HG03457 (cell line): ENCODE measurements around the gene PDGFA.

Experiments
- ATAC-seq: cut with Tn5 transposase; IDR thresholded peaks from one replicate; pipeline ENCODE4 v1.9.1; 2021; ENCODE audit warnings: moderate number of reproducible peaks; ENCODE audit not compliant: unreplicated experiment

PDGFA gene

DNA sequence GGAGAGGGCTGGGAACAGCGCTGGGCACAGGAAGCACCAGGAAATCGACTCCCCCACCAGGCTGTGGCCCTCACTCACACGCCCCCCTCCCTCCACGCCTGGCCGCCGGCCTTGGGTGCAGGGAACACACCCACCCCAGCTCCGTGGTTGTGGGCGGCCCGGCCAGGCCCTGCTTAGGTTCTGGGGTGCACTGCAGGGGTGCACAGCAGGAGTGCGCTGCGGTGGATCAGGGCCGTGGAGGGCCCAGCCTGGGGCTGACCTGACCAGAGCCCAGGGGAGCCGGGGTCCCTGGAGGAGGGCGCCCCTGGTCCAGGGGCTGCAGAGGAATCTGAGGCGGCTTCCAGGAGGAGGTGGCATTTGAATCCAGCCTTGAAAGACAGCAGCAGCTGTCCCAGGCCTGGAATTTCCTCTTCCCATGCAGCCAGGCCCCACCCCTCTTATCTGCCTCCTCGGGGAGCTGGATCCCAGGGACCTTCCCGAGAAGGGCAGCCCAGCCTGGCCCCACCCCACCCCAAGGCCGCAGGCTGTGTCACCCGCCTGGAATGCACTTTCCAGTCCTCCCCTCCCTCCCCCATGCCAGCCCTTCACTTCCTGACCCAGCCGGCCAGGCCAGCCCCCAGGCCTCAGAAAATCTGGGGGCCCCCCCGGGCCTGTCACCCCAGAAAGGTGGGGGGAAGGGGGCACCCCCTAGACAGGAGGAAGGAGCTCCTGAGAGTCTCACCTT is 18.4 kb upstream of the PDGFA start:
- ATAC-seq, result no peak

DNA sequence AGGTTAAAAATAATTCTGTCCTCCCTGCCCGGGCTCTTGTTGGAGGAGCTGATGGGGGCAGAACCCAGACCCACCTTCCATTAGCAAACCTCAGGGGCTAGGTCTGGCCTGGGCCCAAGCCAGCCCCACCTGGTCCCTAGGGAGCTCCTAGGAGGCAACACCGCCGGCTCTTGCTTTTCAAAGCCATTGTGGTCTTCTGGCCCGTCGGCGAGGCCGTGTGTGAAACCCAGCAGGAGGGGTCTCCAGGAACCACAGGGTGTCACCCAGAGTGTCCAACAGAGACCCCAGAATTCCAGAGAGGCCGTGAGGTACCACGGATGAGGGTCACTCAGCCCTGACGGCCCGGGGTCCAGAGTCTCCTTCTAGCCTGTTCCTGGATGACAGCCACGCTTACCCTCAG is 16.6 kb upstream of the PDGFA start:
- ATAC-seq, result no peak

DNA sequence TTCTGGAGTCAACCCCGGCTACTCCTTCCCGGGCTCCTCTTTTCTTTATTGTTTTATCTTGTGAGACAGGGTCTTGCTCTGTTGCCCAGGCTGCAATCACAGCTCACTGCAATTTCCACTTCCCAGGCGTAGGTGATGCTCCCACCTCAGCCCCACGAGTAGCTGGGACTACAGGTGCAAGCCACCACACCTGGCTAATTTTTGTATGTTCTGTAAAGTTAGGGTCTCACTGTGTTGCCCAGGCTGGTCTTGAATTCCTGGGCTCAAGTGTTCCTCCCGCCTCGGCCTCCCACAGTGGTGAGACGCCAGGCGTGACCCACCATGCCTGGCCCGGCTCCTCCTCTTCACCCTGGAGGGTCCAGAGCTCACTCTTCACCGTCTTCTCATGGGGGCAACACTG is 15.3 kb upstream of the PDGFA start:
- ATAC-seq, result no peak

DNA sequence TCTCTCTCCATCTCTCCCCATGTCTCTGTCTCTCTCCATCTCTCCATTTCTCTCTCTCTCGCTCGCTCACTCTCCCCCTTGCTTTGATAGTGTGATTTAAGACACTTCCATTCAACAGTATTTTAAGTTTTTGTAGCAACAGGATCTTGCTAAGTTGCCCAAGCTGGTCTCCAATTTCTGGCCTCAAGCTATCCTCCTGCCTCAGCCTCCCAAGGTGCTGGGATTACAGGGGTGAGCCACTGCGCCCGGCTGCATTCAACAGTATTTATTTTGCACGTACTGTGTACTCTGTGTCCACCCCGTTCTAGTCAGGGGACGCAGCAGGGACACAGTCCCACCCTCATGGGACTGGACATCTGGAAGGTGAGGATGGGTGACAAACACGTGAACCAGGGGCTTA is 14.4 kb upstream of the PDGFA start:
- no peak for ATAC-seq

DNA sequence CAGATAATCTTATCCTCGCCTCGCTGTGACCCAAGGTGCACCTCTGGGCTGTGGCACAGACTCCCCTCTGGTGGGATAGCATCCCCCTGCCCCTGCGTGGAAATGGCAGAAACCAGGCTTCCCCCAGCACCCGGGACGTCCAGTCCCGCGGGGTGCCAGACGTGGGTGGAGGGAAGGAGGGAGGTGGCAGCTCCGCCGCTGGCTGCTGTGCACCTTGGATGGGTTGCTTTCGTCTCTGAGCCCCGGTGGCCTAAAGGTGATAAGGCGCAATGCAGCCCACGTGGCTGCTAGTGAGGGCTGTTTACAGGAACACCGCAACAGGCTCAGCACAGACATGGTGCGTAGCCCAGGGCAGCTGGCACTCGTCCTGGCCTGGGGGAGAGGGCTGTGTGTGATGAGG is 13.6 kb upstream of the PDGFA start:
- ATAC-seq, result no peak

DNA sequence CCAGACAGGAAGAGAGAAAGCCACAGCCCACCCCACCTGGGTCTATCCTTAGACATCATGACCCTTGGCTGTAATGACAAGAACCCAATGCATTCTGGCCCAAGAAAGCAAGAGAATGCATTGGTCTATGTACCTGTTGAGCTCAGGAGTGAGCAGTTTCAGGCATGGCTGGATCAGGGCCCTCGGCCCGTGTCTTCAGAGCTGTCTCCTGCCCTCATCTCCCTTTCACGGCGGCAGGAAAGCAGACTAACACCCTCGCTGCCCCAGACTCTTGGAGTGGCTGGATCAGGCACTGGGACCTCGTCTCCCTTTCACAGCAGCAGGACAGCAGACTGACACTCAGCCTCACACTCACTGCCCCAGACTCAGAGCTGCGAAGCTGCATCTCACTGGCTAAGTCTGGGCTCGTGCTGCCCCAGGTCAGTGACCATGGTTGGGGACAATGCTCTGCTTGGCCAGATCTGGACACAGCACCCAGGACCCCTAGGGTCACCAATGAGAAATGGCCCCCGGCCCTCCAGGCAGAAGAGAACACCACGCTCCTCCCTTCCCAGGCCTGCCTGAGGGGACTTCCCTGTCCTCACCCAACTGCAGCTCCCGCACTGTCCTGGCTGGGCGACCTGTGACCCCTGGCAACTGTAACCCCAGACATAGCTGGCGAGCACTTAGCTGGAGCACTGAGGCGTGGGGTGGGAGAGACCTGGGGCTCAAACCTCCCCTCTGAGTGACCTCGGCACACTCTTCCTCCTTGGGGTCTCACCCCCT is 12.9 kb upstream of the PDGFA start:
- ATAC-seq, result no peak

DNA sequence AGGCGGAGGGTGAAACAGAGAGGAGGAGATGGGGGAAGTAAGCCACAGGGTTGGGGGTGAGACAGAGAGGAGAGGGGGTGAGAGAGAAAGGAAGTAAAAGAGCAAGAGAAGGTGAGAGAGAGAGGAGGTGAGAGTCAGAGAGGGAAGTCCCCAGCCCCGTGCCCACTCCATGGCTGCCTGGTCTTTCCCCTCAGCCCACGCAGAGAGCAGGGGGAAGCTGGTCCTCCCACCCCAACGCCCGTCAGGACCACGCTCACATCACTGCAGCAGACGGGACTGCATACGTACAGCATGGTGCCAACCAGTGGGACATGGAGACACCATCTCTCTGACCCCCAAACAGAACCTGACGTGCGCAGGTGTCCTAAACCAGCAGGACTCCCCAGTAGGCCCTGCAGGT is 12.1 kb upstream of the PDGFA start:
- no peak for ATAC-seq

DNA sequence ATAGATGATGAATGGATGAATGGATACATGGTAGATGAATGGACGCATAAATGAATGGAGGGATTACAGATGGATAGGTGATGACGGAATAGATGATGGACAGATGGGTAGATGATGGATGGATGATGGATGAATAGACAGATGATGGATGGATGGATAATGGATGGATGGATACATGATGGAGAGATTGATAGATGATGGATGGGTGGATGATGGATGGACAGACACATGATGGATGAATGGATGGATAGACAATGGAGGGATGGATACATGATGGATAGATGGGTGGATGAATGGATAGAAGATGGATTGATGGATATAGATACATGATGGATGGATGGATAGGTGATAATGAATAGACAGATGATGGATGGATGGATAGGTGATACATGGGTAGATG is 8.8 kb upstream of the PDGFA start:
- no peak for ATAC-seq

DNA sequence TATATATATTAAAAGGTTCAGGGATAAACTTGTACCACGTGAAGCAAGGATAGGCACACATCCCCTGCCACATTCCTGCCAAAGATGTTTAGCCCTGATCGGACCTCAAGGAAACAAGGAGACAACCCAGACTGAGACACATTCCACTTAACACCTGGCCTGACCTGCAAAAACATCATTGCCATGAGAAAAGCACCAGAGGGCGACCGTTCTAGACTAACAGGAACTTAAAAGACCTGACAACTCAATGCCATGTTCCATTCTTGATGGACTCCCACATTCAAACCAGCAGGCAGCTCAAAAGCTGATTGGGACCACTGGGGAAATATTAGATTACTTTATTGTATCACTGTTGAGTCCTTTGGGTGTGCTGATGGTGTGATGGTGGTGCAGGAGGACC is 8.1 kb upstream of the PDGFA start:
- no peak for ATAC-seq

DNA sequence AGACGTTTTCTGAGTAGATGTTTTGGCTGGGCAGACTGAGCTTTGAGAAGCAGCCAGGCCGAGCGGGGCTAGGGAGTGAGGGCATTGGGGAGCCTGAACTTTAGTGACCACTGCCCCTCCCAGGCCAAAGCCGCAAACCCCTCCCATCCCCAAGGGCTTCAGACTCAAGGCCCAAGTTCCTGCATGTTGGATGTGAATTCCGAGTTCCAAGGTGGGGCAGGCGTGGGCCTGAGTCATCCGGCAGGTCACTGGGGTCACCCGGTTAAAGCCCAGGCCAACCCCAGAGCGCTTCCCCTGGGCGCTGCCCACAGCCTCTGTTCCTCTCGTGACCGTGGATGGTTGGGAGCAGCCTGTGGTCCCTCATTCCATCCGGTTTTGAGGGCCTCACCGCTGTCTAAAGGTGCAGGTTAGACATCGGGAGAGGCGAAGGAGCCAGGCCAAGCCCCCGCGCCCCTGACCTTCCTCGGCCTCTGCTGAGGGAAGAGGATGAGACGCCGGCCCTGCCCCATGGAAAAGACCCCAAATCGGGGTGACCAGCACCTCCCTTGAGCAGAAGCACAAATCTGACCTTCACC is 6.9 kb upstream of the PDGFA start:
- no peak for ATAC-seq

DNA sequence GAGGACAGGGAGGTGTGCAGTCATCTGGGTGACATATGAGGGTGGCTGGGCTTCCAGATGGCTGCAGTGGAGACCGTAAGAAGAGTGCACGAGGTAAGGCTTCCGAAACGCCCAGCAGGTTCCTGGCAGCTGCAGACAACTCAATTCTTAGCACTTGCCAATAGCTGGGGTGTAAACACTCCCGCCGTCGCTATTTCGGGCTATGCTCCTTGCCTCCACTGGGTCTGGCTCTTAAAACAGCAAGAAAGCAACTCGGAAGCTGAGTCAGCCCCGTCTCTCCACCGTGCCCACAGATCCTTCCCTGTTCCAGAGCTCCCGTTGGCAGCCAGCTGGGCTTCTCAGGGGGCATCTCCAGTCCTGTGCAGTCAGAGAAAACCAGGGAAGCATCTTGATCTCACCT is 6.1 kb upstream of the PDGFA start:
- no peak for ATAC-seq

DNA sequence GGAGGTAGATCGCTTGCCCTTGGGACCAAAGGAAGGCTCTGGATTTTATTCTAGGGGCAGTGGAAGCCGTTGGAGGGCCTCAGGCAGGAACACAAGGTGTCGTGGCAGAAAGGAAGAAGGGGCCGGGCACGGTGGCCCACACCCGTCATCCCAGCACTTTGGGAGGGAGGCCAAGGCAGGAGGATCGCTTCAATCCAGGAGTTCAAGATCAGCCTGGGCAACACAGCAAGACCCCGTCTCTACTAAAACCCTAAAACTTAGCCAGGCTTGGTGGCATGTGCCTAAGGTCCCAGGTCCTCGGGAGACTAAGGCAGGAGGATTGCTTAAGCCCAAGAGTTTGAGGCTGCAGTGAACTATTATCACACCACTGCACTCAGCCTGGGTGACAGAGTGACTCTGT is 5.2 kb upstream of the PDGFA start:
- no peak for ATAC-seq

DNA sequence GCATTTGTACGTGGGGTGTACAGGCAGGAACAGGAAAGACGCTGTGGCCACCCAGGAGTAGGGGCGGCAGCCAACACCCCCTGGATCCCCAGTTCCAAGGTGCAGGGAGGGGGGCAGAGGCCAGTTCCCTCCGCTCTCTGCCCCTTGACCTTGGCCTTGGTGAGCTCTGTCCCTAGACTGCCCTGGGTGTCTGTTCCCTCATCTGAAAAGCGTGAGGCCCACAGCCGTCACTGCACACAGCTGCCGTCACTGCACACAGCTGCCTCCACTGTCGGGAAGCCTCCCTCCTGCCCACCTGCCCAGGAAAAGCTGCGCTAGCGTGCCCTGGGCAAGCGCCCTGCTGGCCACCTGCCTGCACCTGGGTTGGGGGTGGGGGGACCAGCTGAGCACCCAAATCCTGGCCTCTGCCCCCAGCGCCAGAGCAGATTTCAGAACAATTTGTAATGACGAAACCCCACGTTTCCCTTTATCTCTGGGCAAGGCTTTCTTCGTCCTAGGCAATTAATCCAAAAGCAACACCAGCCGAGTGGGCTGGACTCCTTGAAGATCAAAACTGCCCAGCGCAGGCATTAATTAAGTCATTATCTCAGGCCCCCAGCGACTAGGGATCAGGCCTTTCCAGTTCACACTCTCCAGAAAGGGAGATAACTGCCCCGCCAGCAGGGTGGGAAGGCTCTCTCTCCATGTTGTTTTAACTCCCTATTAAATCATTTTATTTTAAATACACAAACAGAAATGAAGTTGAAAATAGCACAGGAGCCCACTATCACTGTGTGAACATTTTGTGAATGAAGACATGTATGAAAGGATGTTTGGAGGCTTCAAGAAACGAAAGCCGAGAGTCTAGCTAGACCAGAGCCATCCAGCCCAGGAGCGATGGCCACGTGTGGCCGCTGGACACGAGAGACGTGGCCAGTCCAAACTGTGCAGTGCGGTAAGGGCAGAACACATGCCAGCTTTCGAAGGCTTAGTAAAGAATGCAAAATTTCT is 4.0 kb upstream of the PDGFA start:
- no peak for ATAC-seq

DNA sequence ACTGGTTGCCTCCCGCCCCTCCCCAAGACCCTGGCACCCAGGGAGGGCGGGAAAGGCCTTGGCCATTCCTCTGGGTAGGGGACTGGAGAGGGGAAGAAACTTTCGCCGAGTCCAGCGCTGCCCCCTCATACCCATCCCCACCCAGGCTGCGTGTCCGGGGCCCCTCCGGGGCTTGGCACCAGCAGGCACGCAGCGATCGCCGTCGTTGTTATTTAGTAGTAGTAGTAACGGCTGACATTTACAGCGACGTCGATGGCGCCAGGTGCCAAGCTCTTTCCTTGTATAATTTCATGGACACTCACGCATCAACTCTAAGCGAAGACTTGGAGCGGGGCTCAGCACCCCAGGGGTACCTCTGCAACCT is 3.3 kb upstream of the PDGFA start:
- ATAC-seq, result no peak

DNA sequence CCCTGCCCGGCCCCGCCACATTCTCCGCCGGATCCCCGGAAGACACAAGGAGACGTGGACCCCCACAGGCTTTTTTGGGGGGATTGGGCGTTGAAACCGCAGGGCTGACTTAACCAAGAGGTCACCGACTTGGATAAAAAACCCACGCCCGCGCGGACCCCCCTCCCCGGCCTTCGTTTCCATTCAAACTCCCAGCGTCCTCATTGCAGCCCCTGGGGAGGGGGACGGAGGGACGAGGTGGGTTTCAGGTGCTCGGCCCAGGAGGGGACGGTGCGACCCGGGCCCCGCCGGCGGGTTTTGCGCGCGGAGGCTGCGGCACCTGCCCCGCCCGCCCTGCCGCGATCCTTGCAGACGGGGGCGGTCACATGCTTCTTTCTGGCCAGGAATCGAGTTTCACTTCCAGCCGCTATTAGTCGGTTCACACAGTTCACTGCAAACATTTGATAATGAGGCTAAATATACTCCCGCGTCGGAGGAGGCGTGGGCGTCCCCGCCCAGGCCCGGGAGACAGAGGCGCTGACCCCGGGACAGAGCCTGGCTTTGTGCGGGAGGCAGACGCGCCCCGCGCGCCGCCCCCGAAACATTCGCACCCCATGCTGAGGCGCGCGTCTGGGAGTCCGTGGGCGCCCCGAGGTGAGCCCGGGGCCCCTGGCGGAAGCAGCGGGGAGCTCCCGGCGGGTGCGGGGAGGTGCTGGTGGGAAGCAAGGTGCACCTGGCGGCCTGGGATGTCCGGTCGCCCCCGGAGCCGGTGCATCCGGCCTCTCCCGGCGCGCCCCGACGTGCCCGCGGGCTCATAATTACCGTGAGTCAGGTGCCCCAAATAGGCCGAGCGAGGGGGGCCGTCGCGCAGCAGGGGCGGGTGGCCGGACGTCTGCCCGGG is 2.7 kb upstream of the PDGFA start:
- no peak for ATAC-seq

DNA sequence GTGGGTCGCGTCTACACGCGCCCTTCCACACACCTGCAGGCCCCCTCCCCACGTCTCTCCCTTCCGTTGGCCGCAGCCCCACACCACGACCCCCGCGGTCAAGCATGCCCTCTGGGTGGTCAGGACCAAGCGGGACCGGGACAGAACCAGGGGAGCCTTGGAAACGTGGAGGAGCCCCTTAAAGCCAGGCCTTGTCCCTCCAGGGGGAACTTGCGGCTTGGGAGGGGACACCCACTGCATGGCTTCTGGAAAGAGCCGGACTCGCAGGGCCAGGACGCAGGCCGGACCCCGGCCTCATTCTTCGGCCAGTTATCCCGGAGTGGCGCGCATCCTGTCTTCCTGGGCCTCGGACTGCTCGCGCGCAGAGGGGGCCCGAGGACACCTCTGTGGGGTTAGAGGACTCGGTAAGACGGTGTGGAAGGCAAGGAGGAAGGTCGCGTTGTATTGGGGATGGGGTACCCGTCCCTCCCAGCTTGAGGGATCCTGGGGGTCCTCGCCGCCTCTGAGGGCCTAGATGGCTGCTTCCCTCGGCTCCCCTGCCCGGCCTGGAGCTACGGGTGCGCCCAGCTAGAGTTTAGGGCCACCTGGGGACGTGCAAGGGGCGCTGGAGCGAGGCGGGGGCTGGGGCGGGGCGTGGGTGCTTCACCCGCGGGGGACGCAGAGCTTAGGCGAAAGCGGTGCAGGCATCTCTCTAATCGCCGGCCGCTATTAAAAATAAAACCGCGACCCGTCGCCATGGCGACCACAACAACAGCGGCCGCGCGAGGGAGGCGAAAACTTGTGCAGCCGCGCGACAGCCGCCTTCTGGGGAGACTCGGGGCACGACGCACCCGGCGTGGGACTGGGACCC is 1.8 kb upstream of the PDGFA start:
- no peak for ATAC-seq

DNA sequence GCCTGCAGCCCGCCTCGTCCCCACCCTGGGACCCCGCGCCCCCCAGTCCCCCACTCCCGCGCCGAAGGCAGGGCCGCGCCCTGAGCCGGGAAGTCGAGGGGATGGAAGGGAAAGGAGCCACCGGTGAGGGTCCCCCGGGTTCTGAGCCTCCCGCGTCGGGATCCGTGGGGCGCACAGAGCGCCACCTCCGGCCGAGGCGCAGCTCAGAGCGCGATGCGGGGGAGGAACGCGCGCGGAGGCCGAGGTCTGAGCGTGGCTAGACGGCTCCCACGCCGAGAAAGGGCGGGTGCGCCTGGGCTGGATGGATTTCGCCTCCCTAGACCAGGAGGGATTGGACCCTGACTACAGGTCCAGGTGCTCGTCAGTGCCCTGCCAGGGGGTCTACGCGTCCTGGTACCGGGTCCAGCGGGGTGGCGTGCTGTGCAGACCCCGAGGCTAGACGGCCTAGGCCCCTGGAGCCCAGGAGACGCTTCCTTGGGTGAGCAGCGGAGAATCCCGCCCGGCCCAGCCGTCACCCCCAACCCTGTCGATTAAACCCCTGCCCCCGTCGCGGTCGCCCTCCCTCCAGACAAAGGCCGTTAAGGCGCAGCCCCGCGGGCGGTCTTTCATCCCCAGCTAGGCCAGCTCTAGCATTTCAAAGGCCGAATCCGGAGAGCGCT is 986 bp upstream of the PDGFA start:
- ATAC-seq, result no peak

DNA sequence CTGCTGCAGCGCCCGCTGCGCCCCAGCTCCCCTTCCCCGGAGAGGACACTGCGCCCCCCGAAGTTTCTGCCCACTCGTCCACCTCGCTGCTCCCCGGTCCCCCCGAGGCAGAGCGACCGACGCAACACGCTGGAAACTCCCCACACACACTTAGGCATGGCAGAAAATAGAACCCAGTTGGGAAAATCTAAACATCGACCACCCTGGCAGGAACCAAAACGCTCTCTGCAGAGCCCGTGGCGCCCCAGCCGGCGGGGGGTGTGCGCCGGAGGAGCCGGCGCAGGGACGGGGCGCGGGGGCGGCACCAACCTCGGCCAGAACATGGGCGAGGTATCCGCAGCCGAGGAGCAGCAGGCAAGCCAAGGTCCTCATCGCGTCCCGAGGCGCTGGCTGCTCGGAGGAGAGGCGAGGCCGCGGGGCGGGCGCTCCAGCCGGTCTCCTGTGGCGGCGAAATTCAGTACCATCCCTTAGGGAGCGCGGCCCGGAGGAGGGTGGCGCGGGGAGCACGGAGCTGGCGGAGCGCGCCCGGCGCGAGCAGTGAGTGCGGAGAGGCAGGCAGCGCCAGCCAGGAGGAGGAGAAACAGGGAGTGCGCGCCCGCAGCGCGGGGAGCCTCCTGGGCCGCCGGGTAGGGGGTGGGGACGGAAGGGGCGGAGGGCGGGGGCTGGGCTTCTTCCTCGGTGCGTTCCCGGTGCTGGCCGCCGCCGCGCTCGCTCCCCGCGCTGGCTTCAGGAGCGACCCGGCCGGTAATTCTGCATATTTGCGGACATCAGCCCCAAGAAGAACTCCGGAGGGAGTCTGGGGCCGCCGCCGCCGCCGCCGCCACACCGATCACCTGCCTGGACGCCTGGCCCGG is 789 bp downstream of the PDGFA start:
- ATAC-seq, result no peak
